Stimulated activated CD8-positive, alpha-beta memory T cell treated with anti-CD3 and anti-CD28 coated beads, Interleukin-2, amount 100 ng/mL, for 48 hours (primary cell): ENCODE measurements around the gene ALOX15B.
"Not testable (repeated sequence)": the region's sequence is repeated elsewhere in the genome, so short reads cannot be mapped to it uniquely, and the experiment has no call there.

ENCODE experiments used
- DNase-seq, 2 donors: peaks; one replicate each; pipeline ENCODE4 v3.0.0-alpha.2; 2020; ENCODE audit warnings: low read depth in 2 of 2

The ALOX15B gene

GRCh38 chr17:8041249-8041928 lies 2.5 kb downstream of the ALOX15B start:
- no peak for DNase-seq

- no peak for DNase-seq
These were observed 3.1 kb downstream of the ALOX15B start for GRCh38 chr17:8041979-8042378.

- no peak for DNase-seq
These were observed 6.3 kb downstream of the ALOX15B start for GRCh38 chr17:8044819-8045810.

- no peak for DNase-seq
These were observed 7.6 kb downstream of the ALOX15B start for GRCh38 chr17:8046306-8046928.

- no peak for DNase-seq
These were observed 8.3 kb downstream of the ALOX15B start for GRCh38 chr17:8046929-8047768.

GRCh38 chr17:8047769-8048110 lies 8.9 kb downstream of the ALOX15B start:
- DNase-seq = no peak

- no peak for DNase-seq
These were observed 9.4 kb downstream of the ALOX15B start for GRCh38 chr17:8048236-8048635.

- no peak for DNase-seq
These were observed 9.9 kb downstream of the ALOX15B start for GRCh38 chr17:8048736-8049135.

- DNase-seq = no peak
These were observed 13.0 kb downstream of the ALOX15B start for GRCh38 chr17:8051831-8052230.

- no peak for DNase-seq
These were observed 13.7 kb downstream of the ALOX15B start for GRCh38 chr17:8052256-8053252.

GRCh38 chr17:8053600-8053999 lies 14.7 kb downstream of the ALOX15B start:
- no peak for DNase-seq

- DNase-seq = no peak
These were observed 17.0 kb downstream of the ALOX15B start for GRCh38 chr17:8055851-8056231.

- no peak for DNase-seq
These were observed 17.5 kb downstream of the ALOX15B start for GRCh38 chr17:8056232-8056975.

GRCh38 chr17:8056976-8057625 lies 18.2 kb downstream of the ALOX15B start:
- DNase-seq = no peak

- DNase-seq = no peak
These were observed 18.8 kb downstream of the ALOX15B start for GRCh38 chr17:8057691-8058114.

GRCh38 chr17:8059131-8059530 lies 20.3 kb downstream of the ALOX15B start:
- DNase-seq = no peak

- no peak for DNase-seq
These were observed 21.4 kb downstream of the ALOX15B start for GRCh38 chr17:8060274-8060673.

- not testable (repeated sequence) for DNase-seq
These were observed 23.0 kb downstream of the ALOX15B start for GRCh38 chr17:8061851-8062250.

GRCh38 chr17:8062435-8062806 lies 23.6 kb downstream of the ALOX15B start:
- no peak for DNase-seq
